ENCODE measurements around the gene STRIP2.
A peak's percentile ranks its signal among the peaks of the same experiment; 100 is the strongest.
"Not testable (repeated sequence)": the region's sequence is repeated elsewhere in the genome, so short reads cannot be mapped to it uniquely, and the experiment has no call there.

Gene STRIP2

DNA sequence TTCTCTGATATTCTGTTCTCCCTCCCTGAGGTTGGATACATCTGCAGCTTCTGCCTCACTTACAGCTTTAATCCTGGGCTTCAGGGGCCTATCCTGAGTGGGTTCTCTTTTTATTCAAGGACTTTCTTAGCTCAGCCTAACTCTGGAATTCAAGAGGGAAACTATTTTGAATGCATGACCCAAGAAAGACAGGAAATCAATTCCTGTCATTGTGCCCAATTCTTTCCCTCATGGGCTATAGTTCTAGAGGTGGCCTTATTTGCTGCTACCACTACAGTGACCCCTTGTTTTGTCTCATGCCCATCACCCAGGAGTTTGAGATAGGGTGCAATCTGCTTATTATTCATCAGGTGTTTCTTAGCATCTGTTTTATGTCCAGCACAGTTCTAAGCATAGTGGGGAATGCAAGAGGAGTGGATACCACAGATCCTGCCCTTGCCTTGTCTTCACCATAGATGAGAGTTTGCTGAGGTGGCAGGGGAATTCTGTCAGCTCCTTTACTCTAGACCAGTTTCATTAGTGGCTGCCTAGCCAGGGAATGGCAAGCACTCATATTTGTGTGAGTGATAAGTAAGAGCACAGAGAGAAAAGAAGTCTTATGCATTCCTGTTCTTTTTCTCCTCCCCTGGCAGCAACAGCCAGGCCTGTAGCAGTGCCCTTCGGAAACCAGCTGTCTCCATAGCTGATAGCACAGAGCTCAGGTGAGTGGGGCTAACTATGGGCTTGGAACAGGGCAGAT lies 19.4 kb downstream of the STRIP2 start:
- DNase-seq (ENCODE audit: low read depth in 3 of 3) = no peak

DNA sequence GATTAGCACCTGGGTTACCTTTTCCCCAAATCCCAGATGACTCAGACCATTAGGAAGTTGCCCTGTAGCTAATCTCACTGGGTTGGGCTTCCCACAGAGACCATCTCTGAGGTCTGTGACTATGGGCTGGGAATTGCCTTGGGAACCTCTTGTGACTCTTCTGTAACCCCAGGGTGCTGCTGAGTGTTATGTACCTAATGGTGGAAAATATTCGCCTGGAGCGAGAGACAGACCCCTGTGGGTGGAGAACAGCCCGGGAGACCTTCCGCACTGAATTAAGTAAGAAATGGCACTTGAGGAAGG lies 20.0 kb downstream of the STRIP2 start:
- no peak for DNase-seq (ENCODE audit: low read depth in 3 of 3)

DNA sequence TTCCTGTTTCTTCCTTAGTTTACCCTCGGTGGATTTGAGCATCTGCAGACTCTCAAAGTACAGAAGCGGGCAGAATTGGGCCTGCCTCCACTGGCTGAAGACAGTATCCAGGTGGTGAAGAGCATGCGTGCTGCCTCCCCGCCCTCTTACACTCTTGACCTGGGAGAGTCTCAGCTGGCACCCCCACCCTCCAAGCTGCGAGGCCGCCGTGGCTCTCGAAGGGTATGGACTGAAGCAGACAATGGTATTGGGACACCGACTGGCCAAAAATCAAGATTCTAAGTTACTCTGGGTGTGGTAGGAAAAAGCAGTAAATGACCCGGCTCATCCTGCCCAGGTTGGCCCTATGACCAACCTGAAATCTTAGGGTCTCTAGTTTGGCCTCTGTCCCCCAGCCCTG lies 22.2 kb downstream of the STRIP2 start:
- no peak for DNase-seq (ENCODE audit: low read depth in 3 of 3)

- DNase-seq (ENCODE audit: low read depth in 3 of 3) = no peak
Measured at GRCh38 chr7:129457101-129457500, 22.9 kb downstream of the STRIP2 start.

- no peak for DNase-seq (ENCODE audit: low read depth in 3 of 3)
Measured at GRCh38 chr7:129458171-129458570, 23.9 kb downstream of the STRIP2 start.

DNA sequence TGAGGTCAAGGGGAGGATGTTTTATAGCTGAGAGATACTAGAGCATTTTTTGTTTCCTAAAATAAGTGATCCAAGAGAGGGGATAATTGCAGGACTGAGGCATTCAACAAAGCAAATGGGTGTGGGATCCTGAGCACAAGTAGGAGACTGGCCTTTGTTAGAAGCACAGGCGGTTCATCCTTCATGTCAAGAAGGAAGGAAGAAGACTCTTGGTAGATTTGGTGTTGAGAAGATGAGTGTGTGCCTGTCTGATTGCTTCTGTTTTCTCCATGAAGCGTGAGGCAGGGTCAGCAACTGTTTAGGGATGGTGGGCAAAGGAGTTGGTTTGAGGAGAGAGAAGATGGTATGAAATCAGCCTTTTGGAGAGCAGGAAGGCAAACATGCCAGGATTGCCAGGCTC lies 27.6 kb downstream of the STRIP2 start:
- no peak for DNase-seq (ENCODE audit: low read depth in 3 of 3)

DNA sequence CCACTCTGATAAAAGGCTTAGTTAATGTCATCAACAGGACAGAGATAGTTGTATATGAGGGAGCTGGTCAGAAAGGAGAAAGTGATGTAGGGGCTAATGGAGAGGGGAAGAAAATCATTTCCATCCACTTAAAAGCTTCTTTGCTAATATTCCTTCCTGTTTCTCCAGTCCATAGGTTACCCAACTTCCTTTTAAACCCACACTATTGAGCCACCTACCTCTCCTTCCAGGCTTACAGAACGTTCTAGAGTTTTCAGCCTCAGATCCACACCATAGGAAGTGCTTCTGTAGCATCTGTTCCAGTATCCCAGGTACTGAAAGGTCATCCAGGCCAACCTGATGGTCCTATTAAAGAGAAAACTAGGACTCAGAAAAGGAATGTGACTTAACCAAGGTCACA lies 28.2 kb downstream of the STRIP2 start:
- DNase-seq (ENCODE audit: low read depth in 3 of 3) = no peak

DNA sequence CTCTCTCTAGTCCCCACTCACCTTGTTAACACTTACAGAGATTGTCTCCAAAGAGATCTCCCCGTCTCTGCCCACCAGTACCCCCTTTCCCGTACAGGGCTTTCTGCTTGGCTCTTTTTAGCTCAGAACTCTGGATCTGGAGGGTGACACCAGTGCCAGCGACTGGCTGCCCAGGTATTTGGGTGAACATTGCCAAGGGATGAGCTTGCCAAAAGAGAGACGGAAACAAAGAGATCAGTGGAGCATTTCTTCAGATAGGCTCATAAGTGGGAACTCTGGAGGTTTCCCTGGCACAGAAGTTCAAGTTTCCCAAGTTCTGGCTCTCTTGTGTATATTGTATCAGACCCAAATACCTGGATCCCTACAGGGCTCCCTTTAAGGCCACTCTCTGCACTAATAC lies 30.0 kb downstream of the STRIP2 start:
- no peak for DNase-seq (ENCODE audit: low read depth in 3 of 3)

- no peak for DNase-seq (ENCODE audit: low read depth in 3 of 3)
Measured at GRCh38 chr7:129465080-129465479, 30.8 kb downstream of the STRIP2 start.

GRCh38 chr7:129466796-129467195 lies 32.6 kb downstream of the STRIP2 start:
- no peak for DNase-seq (ENCODE audit: low read depth in 3 of 3)

DNA sequence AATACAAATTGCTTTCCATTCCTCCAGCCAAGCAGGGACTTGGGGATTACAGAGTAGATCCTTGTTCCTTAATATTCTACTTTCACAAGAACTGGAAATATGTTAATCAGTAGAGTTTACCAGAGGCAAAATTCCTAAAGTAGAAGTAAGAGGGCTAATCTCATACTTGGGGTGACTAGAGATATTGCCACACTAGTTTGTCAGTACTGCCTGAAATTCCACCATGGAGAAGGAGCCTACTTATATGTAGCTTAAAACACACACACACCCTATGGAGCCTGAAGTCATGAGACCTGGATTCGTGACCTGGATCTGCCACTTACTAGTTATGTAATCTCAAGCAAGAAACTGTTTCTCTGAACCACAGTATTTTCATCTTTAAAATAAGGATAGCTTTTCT lies 33.9 kb downstream of the STRIP2 start:
- no peak for DNase-seq (ENCODE audit: low read depth in 3 of 3)

DNA sequence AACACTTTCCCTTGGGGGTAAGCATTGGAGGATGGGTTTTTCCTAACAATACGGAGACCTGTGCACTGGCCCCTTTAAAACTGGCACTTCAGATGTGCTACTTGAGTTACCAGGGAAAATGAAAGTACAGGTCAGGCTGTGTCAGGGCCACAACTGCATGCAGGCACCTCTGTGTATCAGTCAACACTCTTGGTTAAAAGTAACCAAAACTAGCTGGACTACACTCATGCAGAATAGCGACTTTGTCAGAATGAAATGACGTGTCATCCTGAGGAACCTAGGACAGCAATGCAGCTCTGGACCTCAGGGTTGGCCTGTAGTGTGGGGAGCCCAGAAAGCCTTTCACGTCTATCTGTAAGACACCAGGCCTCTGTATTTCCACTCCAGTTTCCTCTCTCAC lies 34.3 kb downstream of the STRIP2 start:
- no peak for DNase-seq (ENCODE audit: low read depth in 3 of 3)

GRCh38 chr7:129469930-129470329 lies 35.7 kb downstream of the STRIP2 start:
- no peak for DNase-seq (ENCODE audit: low read depth in 3 of 3)

GRCh38 chr7:129470411-129470810 lies 36.2 kb downstream of the STRIP2 start:
- no peak for DNase-seq (ENCODE audit: low read depth in 3 of 3)

- peak in 1 of 3 donors; percentile 10 for DNase-seq (ENCODE audit: low read depth in 3 of 3)
Measured at GRCh38 chr7:129471402-129471827, 37.2 kb downstream of the STRIP2 start.

- DNase-seq (ENCODE audit: low read depth in 3 of 3) = not testable (repeated sequence)
Measured at GRCh38 chr7:129475931-129476330, 41.7 kb downstream of the STRIP2 start.

- DNase-seq (ENCODE audit: low read depth in 3 of 3) = not testable (repeated sequence)
Measured at GRCh38 chr7:129476398-129476797, 42.2 kb downstream of the STRIP2 start.

GRCh38 chr7:129479831-129480230 lies 45.6 kb downstream of the STRIP2 start:
- DNase-seq (ENCODE audit: low read depth in 3 of 3) = no peak

- DNase-seq (ENCODE audit: low read depth in 3 of 3) = no peak
Measured at GRCh38 chr7:129480674-129481363, 46.6 kb downstream of the STRIP2 start.

DNA sequence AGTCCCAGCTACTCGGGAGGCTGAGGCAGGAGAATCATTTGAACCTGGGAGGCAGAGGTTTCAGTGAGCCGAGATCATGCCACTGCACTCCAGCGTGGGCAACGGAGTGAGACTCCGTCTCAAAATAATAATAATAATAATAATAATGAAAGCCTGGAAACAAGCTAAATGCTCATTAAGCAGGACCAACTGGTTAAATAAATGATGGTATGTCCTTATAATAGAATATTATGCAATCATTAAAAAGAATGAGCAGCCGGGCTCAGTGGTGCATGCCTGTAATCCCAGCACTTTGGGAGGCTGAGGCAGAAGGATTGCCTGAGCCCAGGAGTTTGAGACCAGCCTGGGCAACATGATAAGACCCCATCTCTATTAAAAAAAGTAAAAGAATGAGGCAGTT lies 47.1 kb downstream of the STRIP2 start:
- DNase-seq (ENCODE audit: low read depth in 3 of 3) = not testable (repeated sequence)

DNA sequence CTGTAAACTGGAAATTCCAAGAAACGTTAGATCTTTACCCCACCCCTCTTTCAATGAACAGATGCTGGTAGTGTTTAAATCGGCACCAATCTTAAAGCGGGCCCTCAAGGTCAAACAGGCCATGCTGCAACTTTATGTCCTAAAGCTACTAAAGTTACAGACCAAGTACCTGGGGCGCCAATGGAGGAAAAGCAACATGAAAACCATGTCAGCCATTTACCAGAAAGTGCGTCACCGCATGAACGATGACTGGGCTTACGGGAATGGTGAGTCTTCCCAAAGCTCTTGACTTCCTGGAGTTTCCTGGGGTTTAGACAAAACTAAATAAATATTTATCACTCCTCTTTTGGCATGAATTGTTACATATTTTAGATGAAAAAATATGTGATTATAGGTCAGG lies 48.5 kb downstream of the STRIP2 start:
- DNase-seq (ENCODE audit: low read depth in 3 of 3) = no peak

DNA sequence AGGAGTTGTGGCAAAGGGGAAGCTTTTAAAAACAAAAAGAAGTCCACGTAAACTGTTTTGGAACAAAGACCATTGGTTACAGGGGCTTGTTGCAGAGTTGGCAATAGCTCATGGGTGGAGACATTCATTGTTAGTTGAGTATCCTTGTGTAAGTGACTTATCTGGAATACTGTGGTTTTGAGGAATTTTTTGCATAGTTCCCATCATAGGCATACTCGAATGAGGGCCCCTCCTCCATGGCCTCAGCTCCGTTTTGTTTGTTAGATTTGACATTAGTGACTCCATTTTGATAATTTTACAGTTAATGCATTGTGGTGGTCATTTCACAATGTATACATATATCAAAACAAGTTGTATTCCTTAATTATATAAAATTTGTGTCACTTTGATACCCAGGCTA lies 55.3 kb downstream of the STRIP2 start:
- DNase-seq (ENCODE audit: low read depth in 3 of 3) = no peak

DNA sequence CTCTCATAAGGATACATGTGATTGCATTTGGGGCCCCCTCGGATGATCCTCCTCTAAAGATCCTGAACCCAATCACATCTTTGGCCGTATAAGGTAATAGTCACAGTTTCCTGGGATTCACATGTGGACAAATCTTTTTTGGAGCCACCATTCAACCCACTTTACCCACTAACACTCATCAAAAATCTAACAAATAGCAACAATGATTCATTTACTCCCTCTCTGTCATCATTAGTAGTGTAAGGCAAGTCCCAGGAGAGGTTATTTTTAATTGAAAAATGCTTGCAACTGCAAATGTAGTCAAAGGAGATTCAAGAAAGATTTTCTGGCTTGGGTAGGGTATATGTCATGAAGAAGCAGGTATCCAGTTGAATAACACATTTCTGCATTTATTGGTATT lies 58.2 kb downstream of the STRIP2 start:
- no peak for DNase-seq (ENCODE audit: low read depth in 3 of 3)

DNA sequence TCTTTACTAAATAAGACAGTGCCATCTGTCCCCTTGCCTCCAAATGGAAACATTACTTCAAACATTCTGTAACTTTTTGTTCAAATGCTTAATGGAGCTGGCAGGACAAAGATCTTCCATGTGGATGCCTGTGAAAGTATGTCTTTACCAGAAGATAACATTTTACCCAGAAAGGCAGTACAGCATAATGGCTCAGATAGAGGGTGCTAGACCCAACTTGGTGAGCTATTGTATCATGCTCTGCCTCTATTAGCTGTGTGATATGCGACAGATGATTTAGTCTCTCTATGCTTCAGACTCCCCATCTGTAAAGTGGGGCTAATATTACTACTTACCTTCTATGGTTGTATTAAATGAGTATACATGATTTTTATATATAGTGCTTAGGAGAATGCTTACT lies 59.3 kb downstream of the STRIP2 start:
- DNase-seq (ENCODE audit: low read depth in 3 of 3) = no peak
